ENCODE data around the gene AKR1C4. TPM values are rescaled to one million over a fixed set of nuclear protein-coding genes. Genes with fewer than 3 reads are reported as not detected.
"Not testable (repeated sequence)": the region's sequence is repeated elsewhere in the genome, so short reads cannot be mapped to it uniquely, and the experiment has no call there.

The AKR1C4 gene
- total and polyA plus RNA-seq, 2 donors, result 0.09 TPM; not detected in 1

DNA sequence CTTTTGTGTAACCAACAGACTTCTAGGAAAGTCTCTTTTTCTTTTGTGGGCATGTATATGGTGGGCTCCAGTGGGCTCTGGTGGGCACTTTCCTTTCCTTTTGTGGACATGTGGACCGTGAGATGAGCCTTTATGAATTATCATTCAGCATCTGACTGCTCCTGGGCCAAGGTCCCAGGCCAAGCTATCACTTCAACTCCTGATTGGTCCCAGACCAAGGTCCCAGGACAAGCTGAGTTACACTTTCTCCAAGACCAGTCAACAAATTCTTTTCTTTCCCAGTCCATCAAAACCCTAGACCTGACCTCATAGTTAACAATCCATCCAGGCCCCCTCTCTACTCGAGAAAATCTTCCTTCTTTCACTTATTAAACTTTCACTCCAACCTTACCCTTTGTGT lies 12.7 kb upstream of the AKR1C4 start:
- H3K4me3 ChIP-seq (ENCODE audit: low read depth, low read length), result no peak overlapping the region
- WGBS, result 64% methylated on average over 2 of the region's 2 CpGs
- no peaks in the 10 kb centered on the region for H3K4me1 ChIP-seq (ENCODE audit: insufficient read depth)
- H3K27ac ChIP-seq (ENCODE audit: low read depth), result no peak overlapping the region
- DNase-seq (ENCODE audit: extremely low spot score), result no peak
- H3K36me3 ChIP-seq (ENCODE audit: insufficient read depth), result no peaks in the 10 kb centered on the region

DNA sequence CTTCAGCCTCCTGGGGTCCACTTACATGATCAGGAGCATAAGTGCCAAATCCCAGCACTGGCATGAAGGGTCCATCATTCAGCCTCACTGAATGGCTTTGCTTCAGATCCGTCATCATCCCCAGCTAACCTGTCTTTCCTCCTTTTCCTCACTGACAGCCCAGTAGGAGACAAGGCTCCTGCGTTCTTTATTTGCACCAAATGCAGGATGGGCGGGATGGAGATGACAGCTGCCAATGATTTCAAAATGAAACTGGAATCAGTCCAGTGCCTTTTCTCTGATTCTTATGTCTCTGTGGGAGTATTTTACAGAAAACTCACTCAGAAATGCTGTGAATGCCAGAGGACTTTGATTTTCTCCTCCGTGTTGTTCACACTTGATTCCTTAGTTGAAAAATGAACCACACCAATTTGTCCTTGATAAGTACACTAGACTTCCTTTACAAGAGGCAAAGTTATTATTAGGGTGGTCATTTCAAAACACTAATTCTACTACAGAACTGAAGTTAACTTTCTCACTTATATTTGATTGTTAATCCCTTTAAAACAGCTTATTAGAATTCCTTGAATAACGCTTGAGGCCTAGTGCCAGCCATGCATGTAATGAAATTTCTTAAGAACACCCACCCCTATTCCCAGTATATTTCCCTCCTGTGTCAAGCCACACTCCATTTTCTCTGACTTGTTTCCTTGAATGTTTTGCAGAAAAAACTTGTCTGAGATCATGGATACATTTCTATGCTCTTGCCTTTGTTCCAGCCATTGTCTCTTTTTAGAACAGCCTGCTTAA lies 11.5 kb upstream of the AKR1C4 start, which contains the start of gene AKR1C8:
Gene AKR1C8 (minus strand): TSS at position 164 of the 789 bp plus-strand sequence. CDS start 46 bp downstream, at position 118.
- DNase-seq (ENCODE audit: extremely low spot score), result no peak

DNA sequence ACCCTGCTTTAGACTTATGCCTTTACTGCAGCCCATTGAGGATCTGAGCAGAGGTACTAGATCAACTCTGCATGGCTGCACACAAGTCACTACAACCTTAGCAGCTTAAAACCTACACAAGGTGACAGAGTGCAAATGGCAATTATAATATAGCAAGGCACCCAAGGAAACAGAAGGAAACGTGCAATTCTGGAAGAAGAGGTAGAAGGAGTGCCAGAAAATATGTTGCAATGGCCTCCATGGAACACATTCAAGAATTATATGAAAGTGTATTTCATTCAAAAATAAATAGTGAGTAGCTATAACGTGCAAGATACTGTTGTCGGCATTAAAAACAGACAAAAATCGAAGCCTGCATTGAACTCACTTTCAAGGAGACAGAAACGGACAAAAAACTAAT lies 8.8 kb upstream of the AKR1C4 start:
- Histone ChIP-seq H3K36me3 (ENCODE audit: insufficient read depth) (no peaks in the 10 kb centered on the region), H3K27ac (ENCODE audit: low read depth) (no peak overlapping the region), H3K4me3 (ENCODE audit: low read depth, low read length) (no peak overlapping the region), H3K4me1 (ENCODE audit: insufficient read depth) (no peaks in the 10 kb centered on the region)
- WGBS, result 65% methylated on average over 5 of the region's 5 CpGs
- DNase-seq (ENCODE audit: extremely low spot score), result no peak

More for the DNA sequence above, 11.5 kb upstream of the AKR1C4 start, which contains the start of gene AKR1C8:
- H3K27ac ChIP-seq (ENCODE audit: low read depth), result no peak within 1 kb of the TSS
- WGBS, result 80% methylated on average over 5 of the region's 5 CpGs
- H3K36me3 ChIP-seq (ENCODE audit: insufficient read depth), result no peaks in the 10 kb centered on the region
- no peak within 1 kb of the TSS for H3K4me3 ChIP-seq (ENCODE audit: low read depth, low read length)
- H3K4me1 ChIP-seq (ENCODE audit: insufficient read depth), result no peaks in the 10 kb centered on the region

DNA sequence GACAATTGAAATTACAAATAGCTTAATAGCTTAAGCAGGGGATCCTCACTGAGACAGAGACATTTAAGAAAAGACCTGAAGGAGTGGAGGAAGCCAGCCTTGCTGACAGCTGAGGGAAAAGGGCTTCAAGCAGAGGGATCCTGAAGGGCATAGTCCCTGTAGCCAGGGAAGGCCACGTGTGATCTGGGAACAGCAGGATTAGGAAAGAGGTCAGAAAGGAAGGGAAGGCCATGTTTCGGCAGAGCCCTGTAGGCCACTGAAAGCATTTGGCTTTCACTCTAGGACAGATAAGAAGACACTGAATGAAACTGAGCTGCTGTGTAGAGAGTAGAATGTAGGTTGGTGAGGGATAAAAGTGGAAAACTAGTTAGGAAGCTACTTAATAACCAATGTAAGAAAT lies 8.3 kb upstream of the AKR1C4 start:
- H3K27ac ChIP-seq (ENCODE audit: low read depth), result no peak overlapping the region
- H3K4me1 ChIP-seq (ENCODE audit: insufficient read depth), result no peaks in the 10 kb centered on the region
- no peaks in the 10 kb centered on the region for H3K36me3 ChIP-seq (ENCODE audit: insufficient read depth)
- WGBS, result 48% methylated on average over 2 of the region's 2 CpGs
- DNase-seq (ENCODE audit: extremely low spot score), result no peak
- no peak overlapping the region for H3K4me3 ChIP-seq (ENCODE audit: low read depth, low read length)

DNA sequence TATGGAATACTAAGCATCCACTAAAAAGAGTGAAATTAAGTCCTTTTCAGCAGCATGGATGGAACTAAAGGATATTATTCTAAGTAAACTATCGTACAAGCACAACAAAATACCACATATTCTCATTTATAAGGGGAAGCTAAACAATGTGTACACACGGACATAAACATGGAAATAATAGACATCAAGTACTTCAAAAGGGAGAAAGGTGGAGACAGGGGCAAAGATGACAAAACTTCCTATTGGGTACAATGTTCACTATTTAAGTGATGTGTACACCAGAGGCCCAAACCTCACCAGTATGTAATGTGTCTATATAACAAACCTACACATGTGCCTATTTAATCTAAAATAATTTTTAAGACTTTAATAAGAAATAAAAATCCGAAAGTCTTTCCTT lies 2.2 kb upstream of the AKR1C4 start:
- WGBS, result 81% methylated on average over 3 of the region's 3 CpGs
- Histone ChIP-seq H3K27ac (ENCODE audit: low read depth) (no peak overlapping the region), H3K4me1 (ENCODE audit: insufficient read depth) (no peaks in the 10 kb centered on the region), H3K4me3 (ENCODE audit: low read depth, low read length) (no peak overlapping the region), H3K36me3 (ENCODE audit: insufficient read depth) (no peaks in the 10 kb centered on the region)
- no peak for DNase-seq (ENCODE audit: extremely low spot score)

DNA sequence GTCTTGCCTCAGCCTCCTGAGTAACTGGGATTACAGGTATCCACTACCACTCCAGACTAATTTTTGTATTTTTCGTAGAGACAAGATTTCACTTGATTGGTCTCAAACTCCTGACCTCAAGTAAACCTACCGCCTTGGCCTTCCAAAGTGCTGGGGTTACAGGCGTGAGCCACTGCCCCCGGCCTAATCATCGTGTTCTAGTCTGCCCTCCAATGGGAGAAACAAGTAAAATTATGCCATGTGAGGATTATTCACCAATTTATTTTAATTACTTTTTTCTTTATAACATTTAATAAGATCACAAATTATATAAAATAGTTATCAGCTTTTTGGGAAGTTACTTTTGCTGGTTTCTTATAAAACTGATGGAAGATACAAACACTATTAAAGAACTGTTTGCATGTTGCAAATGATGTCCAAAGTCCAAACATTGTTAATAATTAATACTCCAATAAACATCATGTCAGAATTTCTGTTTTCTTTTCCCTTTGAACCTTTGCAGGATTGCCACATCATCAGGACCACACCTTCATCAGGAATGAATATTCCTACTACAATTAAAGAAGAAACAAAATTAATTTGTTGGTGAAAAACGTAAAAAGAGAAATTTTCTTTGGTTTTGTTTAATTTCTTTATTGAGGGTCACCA lies 786 bp upstream of the AKR1C4 start:
- no peak overlapping the region for H3K4me3 ChIP-seq (ENCODE audit: low read depth, low read length)
- no peaks in the 10 kb centered on the region for H3K36me3 ChIP-seq (ENCODE audit: insufficient read depth)
- no peak for DNase-seq (ENCODE audit: extremely low spot score)
- 73% methylated on average over 6 of the region's 6 CpGs for WGBS
- H3K27ac ChIP-seq (ENCODE audit: low read depth), result no peak overlapping the region
- no peaks in the 10 kb centered on the region for H3K4me1 ChIP-seq (ENCODE audit: insufficient read depth)

DNA sequence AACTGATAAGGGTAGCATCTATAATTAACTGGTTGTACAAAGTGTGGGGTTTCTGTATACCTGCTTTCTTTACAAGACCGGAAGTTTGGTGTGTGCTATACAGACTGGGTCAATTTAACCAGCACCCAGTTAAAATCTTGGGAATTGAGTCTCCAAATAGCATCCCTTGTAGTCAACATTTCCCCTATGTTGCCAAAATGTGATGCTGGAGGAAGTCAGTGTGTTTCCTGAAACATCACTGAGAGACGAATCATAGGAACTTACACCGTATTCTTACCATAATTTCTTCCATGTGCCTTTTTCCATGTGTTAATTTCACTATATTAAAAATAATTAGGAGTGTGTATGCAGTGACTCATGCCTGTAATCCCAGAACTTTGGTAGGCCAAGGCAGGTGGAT lies 1.7 kb downstream of the AKR1C4 start:
- H3K4me3 ChIP-seq (ENCODE audit: low read depth, low read length), result no peak overlapping the region
- no peak for DNase-seq (ENCODE audit: extremely low spot score)
- 88% methylated on average over 3 of the region's 3 CpGs for WGBS
- no peaks in the 10 kb centered on the region for H3K4me1 ChIP-seq (ENCODE audit: insufficient read depth)
- no peak overlapping the region for H3K27ac ChIP-seq (ENCODE audit: low read depth)
- no peaks in the 10 kb centered on the region for H3K36me3 ChIP-seq (ENCODE audit: insufficient read depth)

DNA sequence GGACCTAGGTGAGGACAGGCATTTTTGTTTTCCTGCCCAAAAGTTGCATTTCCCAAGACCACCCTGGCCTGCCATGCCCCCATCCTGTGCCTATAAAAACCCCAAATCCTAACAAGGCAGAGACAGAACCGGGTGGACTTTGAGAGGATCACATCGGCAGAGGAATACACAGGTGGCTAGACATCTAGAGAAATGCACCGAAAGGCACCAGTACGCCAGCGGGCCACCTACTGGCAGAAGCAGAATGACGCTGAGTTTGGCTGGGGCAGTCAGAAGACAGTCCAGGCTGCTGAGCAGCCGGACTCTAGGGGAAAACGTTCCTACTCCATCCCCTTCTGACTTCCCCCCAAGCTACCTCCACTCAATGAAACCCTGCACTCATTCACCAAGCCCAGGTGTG lies 2.8 kb downstream of the AKR1C4 start:
- no peaks in the 10 kb centered on the region for H3K4me1 ChIP-seq (ENCODE audit: insufficient read depth)
- 79% methylated on average over 8 of the region's 8 CpGs for WGBS
- no peak for DNase-seq (ENCODE audit: extremely low spot score)

DNA sequence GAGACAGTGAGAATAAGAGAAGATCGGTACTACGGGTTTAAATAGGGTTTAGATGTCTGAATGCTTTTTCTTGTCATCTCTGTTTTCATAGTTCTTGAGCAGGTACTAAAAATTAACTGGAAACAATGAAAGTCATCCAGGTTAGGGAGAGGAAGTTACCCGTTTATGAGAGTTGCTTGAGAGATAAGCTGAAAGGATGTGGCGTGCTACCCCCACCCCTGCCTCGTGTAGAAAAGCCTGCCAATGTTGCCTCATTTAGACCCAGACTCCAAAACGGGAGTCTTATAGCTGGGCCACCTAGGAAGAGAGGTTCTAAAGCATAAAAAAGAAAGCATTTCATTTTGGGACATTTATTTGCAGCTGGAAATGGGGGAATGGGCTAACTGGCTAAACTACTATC lies 10.2 kb downstream of the AKR1C4 start:
- H3K4me1 ChIP-seq (ENCODE audit: insufficient read depth), result no peaks in the 10 kb centered on the region
- no peak overlapping the region for H3K4me3 ChIP-seq (ENCODE audit: low read depth, low read length)
- H3K36me3 ChIP-seq (ENCODE audit: insufficient read depth), result no peaks in the 10 kb centered on the region
- no peak for DNase-seq (ENCODE audit: extremely low spot score)
- H3K27ac ChIP-seq (ENCODE audit: low read depth), result no peak overlapping the region
- 42% methylated on average over 6 of the region's 6 CpGs for WGBS

More for the DNA sequence above, 2.8 kb downstream of the AKR1C4 start:
- no peak overlapping the region for H3K27ac ChIP-seq (ENCODE audit: low read depth)
- H3K36me3 ChIP-seq (ENCODE audit: insufficient read depth), result no peaks in the 10 kb centered on the region
- H3K4me3 ChIP-seq (ENCODE audit: low read depth, low read length), result no peak overlapping the region

DNA sequence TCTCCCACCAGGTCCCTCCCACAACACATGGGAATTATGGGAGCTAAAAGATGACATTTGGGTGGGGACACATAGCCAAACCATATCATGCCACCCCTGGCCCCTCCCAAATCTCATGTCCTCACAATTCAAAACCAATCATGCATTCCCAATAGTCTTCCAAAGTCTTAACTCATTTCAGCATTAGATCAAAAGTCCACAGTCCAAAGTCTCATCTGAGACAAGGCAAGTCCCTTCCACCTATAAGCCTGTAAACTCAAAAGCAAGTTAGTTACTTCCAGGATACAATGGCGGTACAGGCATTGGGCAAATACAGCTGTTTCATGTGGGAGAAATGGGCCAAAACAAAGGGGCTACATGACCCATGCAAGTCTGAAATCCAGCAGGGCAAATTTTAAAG lies 13.1 kb downstream of the AKR1C4 start:
- 95% methylated on average over 1 of the region's 1 CpG for WGBS
- H3K4me1 ChIP-seq (ENCODE audit: insufficient read depth); H3K36me3 ChIP-seq (ENCODE audit: insufficient read depth); DNase-seq (ENCODE audit: extremely low spot score); H3K27ac ChIP-seq (ENCODE audit: low read depth); H3K4me3 ChIP-seq (ENCODE audit: low read depth, low read length): not testable (repeated sequence)

DNA sequence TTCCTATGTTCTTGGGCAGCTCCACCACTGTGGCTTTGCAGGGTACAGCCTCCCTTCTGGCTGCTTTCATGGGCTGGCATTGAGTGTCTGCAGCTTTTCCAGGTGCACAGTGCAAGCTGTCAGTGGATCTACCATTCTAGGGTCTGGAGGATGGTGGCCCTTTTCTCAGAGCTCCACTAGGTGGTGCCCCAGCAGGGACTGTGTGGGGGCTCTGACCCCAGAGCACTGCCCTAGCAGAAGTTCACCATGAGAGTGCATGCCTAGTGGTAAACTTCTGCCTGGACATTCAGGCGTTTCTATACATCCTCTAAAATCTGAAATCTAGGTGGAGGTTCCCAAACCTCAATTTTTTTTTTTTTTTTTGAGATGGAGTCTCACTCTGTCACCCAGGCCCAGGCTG lies 13.6 kb downstream of the AKR1C4 start:
- 75% methylated on average over 1 of the region's 1 CpG for WGBS
- H3K27ac ChIP-seq (ENCODE audit: low read depth); H3K4me3 ChIP-seq (ENCODE audit: low read depth, low read length); DNase-seq (ENCODE audit: extremely low spot score); H3K36me3 ChIP-seq (ENCODE audit: insufficient read depth); H3K4me1 ChIP-seq (ENCODE audit: insufficient read depth): not testable (repeated sequence)

DNA sequence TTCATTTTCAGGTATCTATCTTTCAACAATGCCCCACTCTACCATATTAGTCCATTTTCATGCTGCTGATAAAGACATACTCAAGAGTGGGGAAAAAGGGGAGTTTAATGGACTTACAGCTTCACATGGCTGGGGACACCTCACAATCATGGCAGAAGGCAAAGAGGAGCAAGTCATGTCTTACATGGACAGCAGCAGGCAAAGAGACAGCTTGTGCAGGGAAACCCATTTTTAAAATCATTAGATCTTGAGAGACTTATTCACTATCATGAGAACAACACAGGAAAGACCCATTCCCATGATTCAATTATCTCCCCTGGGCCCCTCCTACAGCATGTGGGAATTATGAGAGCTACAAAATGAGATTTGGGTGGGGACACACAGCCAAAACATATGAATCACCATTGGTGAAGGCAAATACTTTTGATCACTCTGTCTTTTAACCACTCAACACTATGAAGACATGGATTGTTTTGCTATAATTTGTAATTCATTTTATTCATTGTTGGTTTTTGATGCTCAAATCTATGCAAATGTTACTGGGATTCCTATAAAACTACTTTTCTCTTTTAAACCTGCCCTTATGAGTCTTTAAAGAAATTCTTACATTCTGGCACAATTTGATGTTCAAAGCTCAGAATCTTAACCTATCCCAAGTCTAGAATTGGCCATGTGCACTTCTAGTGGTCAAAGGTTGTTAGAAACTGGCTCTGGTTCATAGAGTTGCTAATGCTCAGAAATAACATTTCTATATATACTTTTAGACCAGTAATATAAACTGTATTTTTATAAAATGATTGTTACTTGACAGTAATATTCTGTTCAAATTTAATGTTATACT lies 15.3 kb downstream of the AKR1C4 start:
- no peak for DNase-seq (ENCODE audit: extremely low spot score)
- no peaks in the 10 kb centered on the region for H3K36me3 ChIP-seq (ENCODE audit: insufficient read depth)
- no peak overlapping the region for H3K4me3 ChIP-seq (ENCODE audit: low read depth, low read length)
- H3K27ac ChIP-seq (ENCODE audit: low read depth), result no peak overlapping the region
- no peaks in the 10 kb centered on the region for H3K4me1 ChIP-seq (ENCODE audit: insufficient read depth)

DNA sequence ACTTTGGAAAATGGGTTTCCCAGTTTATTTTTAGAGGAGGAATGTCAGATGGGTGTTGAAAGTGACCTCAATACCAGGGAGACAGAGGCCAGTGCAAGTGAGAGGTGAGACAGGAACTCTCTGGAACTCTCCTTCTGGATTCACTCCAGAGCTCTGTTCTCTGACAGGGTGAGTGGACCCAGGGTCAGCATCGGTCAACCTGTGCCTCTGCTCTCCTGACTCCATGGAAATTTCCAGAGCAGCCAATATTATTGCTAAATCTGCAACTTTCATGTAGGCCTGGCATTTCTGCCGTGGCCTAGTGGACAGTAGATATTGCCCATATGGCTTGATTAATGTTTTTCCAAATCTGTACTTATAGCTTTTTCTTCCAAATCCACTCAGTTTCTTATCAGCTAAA lies 20.2 kb downstream of the AKR1C4 start:
- WGBS, result 26% methylated on average over 2 of the region's 2 CpGs
- no peak overlapping the region for H3K4me3 ChIP-seq (ENCODE audit: low read depth, low read length)
- no peaks in the 10 kb centered on the region for H3K36me3 ChIP-seq (ENCODE audit: insufficient read depth)
- DNase-seq (ENCODE audit: extremely low spot score), result no peak
- H3K4me1 ChIP-seq (ENCODE audit: insufficient read depth), result no peaks in the 10 kb centered on the region
- H3K27ac ChIP-seq (ENCODE audit: low read depth), result no peak overlapping the region
